K562 (cell line): ENCODE data around the gene ART4. TPM values are rescaled to one million over a fixed set of nuclear protein-coding genes. Genes with fewer than 3 reads are reported as not detected.

Source experiments
- ATAC-seq: fragments of 200-7000 bp; cut with Tn5 transposase; 3 replicates; pipeline ENCODE4 v1.9.1; 2020; ENCODE audit warnings: moderate library complexity
- BruUV-seq: library from RNA; stranded (reverse); fragments of 400-500 nt; replicated peaks from 2 replicates; lab custom pipeline; 2021; lab: Mats Ljungman, UMichigan
- CTCF ChIA-PET: fragments of 300-600 bp; formaldehyde crosslinking; extraction: SDS; loops from one replicate; lab custom pipeline; 2021; ENCODE audit warnings: low intra/inter-chr PET ratio; lab: Yijun Ruan, JAX
- POLR2A ChIA-PET: fragments of 300-600, 350-650 bp; sonication (Branson Sonifier 250); formaldehyde crosslinking; extraction: SDS; loops from one replicate; lab custom pipeline; 2021; ENCODE audit warnings: antibody characterized with exemption, inconsistent platforms; lab: Yijun Ruan, JAX
- DNase-seq, 4 experiments: peaks; one replicate each; pipeline versions ENCODE4 v3.0.0 to v3.0.0-alpha.2; 2011 to 2018; ENCODE audit warnings: low spot score in 3 of 4, mixed read lengths in 3 of 4; ENCODE audit errors: extremely low read depth in 1 of 4
- FAIRE-seq: peaks from 2 replicates; lab custom pipeline; 2011; peaks lifted over from hg19 to GRCh38; lab: Jason Lieb, UNC
- H2AFZ ChIP-seq: 2 replicates; pipeline ENCODE4 v1.6.0; 2011; ENCODE audit warnings: low read depth, low read length, control low read depth, inconsistent platforms
- H3K27ac ChIP-seq: fragments of 200-600 bp; 3 replicates; pipeline ENCODE4 v1.8.0; 2011; ENCODE audit warnings: low read depth, mild to moderate bottlenecking, control low read depth, inconsistent platforms, low read length, moderate library complexity, mixed read lengths; ENCODE audit errors: extremely low read depth
- H3K27me3 ChIP-seq, 2 experiments: fragments of 300-600 bp in 1 of 2; 2 replicates in 1 of 2; 3 replicates in 1 of 2; pipeline versions ENCODE4 v1.6.0 to v1.8.0; 2011; ENCODE audit warnings: inconsistent platforms in 2 of 2, low read length in 2 of 2, mild to moderate bottlenecking in 1 of 2, mixed read lengths in 1 of 2, moderate library complexity in 1 of 2; ENCODE audit not compliant: control insufficient read depth in 2 of 2, insufficient read depth in 2 of 2
- H3K36me3 ChIP-seq: fragments of 300-600 bp; 3 replicates; pipeline ENCODE4 v1.8.0; 2011; ENCODE audit warnings: mild to moderate bottlenecking, low read length, inconsistent platforms; ENCODE audit not compliant: control insufficient read depth, insufficient read depth
- H3K4me1 ChIP-seq, 2 experiments: fragments of 200-600 bp in 1 of 2; replicated peaks in 1 of 2; 2 replicates in 1 of 2; 3 replicates in 1 of 2; pipeline versions ENCODE4 v1.5.1 to v1.8.0; 2011; ENCODE audit warnings: inconsistent platforms in 2 of 2, low read length in 2 of 2, mild to moderate bottlenecking in 1 of 2, mixed read lengths in 1 of 2, moderate library complexity in 1 of 2; ENCODE audit not compliant: control insufficient read depth in 2 of 2, insufficient read depth in 2 of 2
- H3K4me2 ChIP-seq: 2 replicates; pipeline ENCODE4 v1.6.1; 2011; ENCODE audit warnings: low read length, control low read depth, inconsistent platforms, mixed read lengths; ENCODE audit not compliant: insufficient read depth
- H3K4me3 ChIP-seq: fragments of 200-600 bp; sonication (generic), shearing (Covaris generic); 2 replicates; pipeline ENCODE4 v1.5.1; 2016; ENCODE audit warnings: control low read depth, inconsistent platforms
- H3K79me2 ChIP-seq: fragments of 200-600 bp; 3 replicates; pipeline ENCODE4 v1.8.0; 2011; ENCODE audit warnings: low read length, inconsistent platforms; ENCODE audit not compliant: control insufficient read depth, insufficient read depth
- H3K9ac ChIP-seq, 2 experiments: 2 replicates each; pipeline versions ENCODE4 v1.6.0 to v1.6.1; 2011; ENCODE audit warnings: low read depth in 2 of 2, low read length in 2 of 2, control low read depth in 1 of 2, inconsistent platforms in 1 of 2, mild to moderate bottlenecking in 1 of 2, mixed read lengths in 1 of 2; ENCODE audit not compliant: insufficient read depth in 1 of 2
- H3K9me1 ChIP-seq: one replicate; pipeline ENCODE4 v1.6.0; 2011; ENCODE audit warnings: inconsistent platforms, mild to moderate bottlenecking, low read length, moderate library complexity; ENCODE audit not compliant: control insufficient read depth, insufficient read depth
- H3K9me3 ChIP-seq: replicated peaks from 2 replicates; pipeline ENCODE4 v1.5.1; 2011; ENCODE audit warnings: low read depth, low read length, inconsistent platforms; ENCODE audit not compliant: control insufficient read depth, insufficient read depth
- H4K20me1 ChIP-seq: replicated peaks from 2 replicates; pipeline ENCODE4 v1.6.1; 2011; ENCODE audit warnings: low read length, inconsistent platforms, mixed read lengths; ENCODE audit not compliant: control insufficient read depth, insufficient read depth
- ELF4 ChIP-seq: fragments of 450-650 bp; formaldehyde crosslinking; IDR thresholded peaks from 2 replicates; pipeline ENCODE4 v1.4.0; 2022; ENCODE audit warnings: missing genetic modification characterization
- NCOA6 ChIP-seq: fragments of 450-650 bp; IDR thresholded peaks from 2 replicates; pipeline ENCODE4 v1.6.1; 2017; ENCODE audit warnings: mild to moderate bottlenecking
- PURB ChIP-seq: sonication (generic); formaldehyde crosslinking; IDR thresholded peaks from 2 replicates; pipeline ENCODE4 v1.9.0; 2021; ENCODE audit warnings: low read depth, mild to moderate bottlenecking, missing genetic modification reagents
- RBM15 ChIP-seq: fragments of 200-400 bp; formaldehyde crosslinking; IDR thresholded peaks from 2 replicates; pipeline ENCODE4 v1.6.1; 2018; ENCODE audit warnings: mild to moderate bottlenecking, low read length, moderate library complexity; ENCODE audit not compliant: insufficient read depth
- RERE ChIP-seq: sonication (generic); formaldehyde crosslinking; IDR thresholded peaks from 2 replicates; pipeline ENCODE4 v1.8.0; 2023; ENCODE audit warnings: missing genetic modification reagents, mild to moderate bottlenecking, borderline replicate concordance
- SAP30 ChIP-seq: fragments of 200-600 bp; sonication (generic); IDR thresholded peaks from 2 replicates; pipeline ENCODE4 v1.6.1; 2012; ENCODE audit warnings: borderline replicate concordance, low read depth, mild to moderate bottlenecking, moderate library complexity, low read length, control low read depth, inconsistent platforms; ENCODE audit not compliant: insufficient read depth, poor library complexity, severe bottlenecking
- SREBF2 ChIP-seq: sonication (generic); formaldehyde crosslinking; IDR thresholded peaks from 2 replicates; pipeline ENCODE4 v1.4.0; 2020; ENCODE audit warnings: mild to moderate bottlenecking, missing genetic modification reagents
- STAG1 ChIP-seq: sonication (generic); formaldehyde crosslinking; IDR thresholded peaks from 2 replicates; pipeline ENCODE4 v1.5.0; 2020; ENCODE audit warnings: missing genetic modification reagents, borderline replicate concordance
- U2AF1 ChIP-seq: fragments of 200-400 bp; formaldehyde crosslinking; optimal IDR thresholded peaks from 2 replicates; pipeline ENCODE3; 2017; ENCODE audit warnings: mild to moderate bottlenecking, low read depth, low read length, moderate library complexity
- WGBS: fragments of 100-300 bp; shearing (Covaris generic); methylation state at CpG from one replicate; pipeline ENCODE4 v1.1.6; 2016; ENCODE audit warnings: low coverage, mixed read lengths; ENCODE audit not compliant: insufficient coverage; ENCODE audit errors: missing lambda C conversion rate; 5-methylcytosine and 5-hydroxymethylcytosine counted together
- in situ Hi-C: fragments of 300-500 bp; cut with MboI; formaldehyde crosslinking; loops from 4 replicates; pipeline ENCODE4 v1.15.0; 2018; ENCODE audit warnings: inconsistent platforms, mixed read lengths
- intact Hi-C: fragments of 100-400 bp; cut with micrococcal nuclease; formaldehyde crosslinking; loops from 2 replicates; pipeline ENCODE4 v1.14.2; 2022
- polyA plus RNA-seq, 8 experiments: library from polyadenylated mRNA; depleted of rRNA in 4 of 8; stranded (reverse) in 5 of 8; unstranded in 3 of 8; fragments of >200 nt; fragmentation: Nextera tagmentation in 2 of 8; fragmentation: Illumina TruSeq in 1 of 8; extraction: Ambion mirVana in 2 of 8; extraction: Trizol in 1 of 8; gene quantifications; 2 replicates each; pipeline versions ENCODE4 v1.2.1 to v1.2.3, GENCODE V29; 2011 to 2014; ENCODE audit warnings: inconsistent platforms in 1 of 8, missing spikeins in 1 of 8
- total RNA-seq, 7 experiments: library from RNA; depleted of rRNA in 6 of 7; stranded (reverse); fragments of >200 nt in 6 of 7; fragmentation: Illumina TruSeq in 2 of 7; extraction: Trizol in 2 of 7; gene quantifications; 2 replicates each; pipeline versions ENCODE4 v1.2.1 to v1.2.3, GENCODE V29; 2011 to 2021; ENCODE audit warnings: low replicate concordance in 1 of 7

Gene ART4
- total and polyA plus RNA-seq, 9 of the 15 experiments (the other 6 are each of a cell fraction or from before 2014, with no cell fraction given) = 0.07 TPM; not detected in 8

- no peak overlapping the region for H3K27ac ChIP-seq
- H3K4me3 ChIP-seq = no peak overlapping the region
- H2AFZ ChIP-seq = no peak overlapping the region
- no peaks in the 10 kb centered on the region for H3K9me1 ChIP-seq
- no TSS peak for BruUV-seq
- no peaks in the 10 kb centered on the region for H3K27me3 ChIP-seq
- ATAC-seq (no peak), FAIRE-seq (no peak), DNase-seq (no peak)
- no peaks in the 10 kb centered on the region for H3K4me1 ChIP-seq
- in situ Hi-C loops (no loop called here), intact Hi-C loops (no loop called here)
- ChIA-PET POLR2A (no interaction called here), CTCF (no interaction called here)
- H3K9me3 ChIP-seq = no peaks in the 10 kb centered on the region
- 27% methylated on average over 2 of the region's 2 CpGs for WGBS
- H4K20me1 ChIP-seq = no peaks in the 10 kb centered on the region
- H3K4me2 ChIP-seq = no peak overlapping the region
- H3K36me3 ChIP-seq = no peaks in the 10 kb centered on the region
- no peak for TF ChIP-seq SAP30
- TF ChIP-seq STAG1 (CRISPR knock-in tag) = no peak
- no peak for TF ChIP-seq PURB (CRISPR knock-in tag)
- no peak for TF ChIP-seq SREBF2 (CRISPR knock-in tag)
- no peak for TF ChIP-seq NCOA6
- TF ChIP-seq U2AF1 = no peak
- TF ChIP-seq RERE (CRISPR knock-in tag) = no peak
- no peak for TF ChIP-seq RBM15
- no peak for TF ChIP-seq ELF4 (CRISPR knock-in tag)
- H3K79me2 ChIP-seq = no peaks in the 10 kb centered on the region
- H3K9ac ChIP-seq = no peak overlapping the region
These were observed 16.3 kb downstream of the ART4 start for GRCh38 chr12:14827043-14827442.
